Liver (tissue), 9 donors: ENCODE measurements around the gene SPOP. TPM values are rescaled to one million over a fixed set of nuclear protein-coding genes. Genes with fewer than 3 reads are reported as not detected.
A peak's percentile ranks its signal among the peaks of the same experiment; 100 is the strongest.
"Not testable (repeated sequence)": the region's sequence is repeated elsewhere in the genome, so short reads cannot be mapped to it uniquely, and the experiment has no call there.

Experiments used
- DNase-seq: peaks from one replicate; pipeline ENCODE4 v3.0.0-alpha.2; 2017; ENCODE audit warnings: low spot score
- H3K27ac ChIP-seq, 2 donors: one replicate each; pipeline ENCODE4 v1.7.0; 2013; ENCODE audit warnings: inconsistent platforms in 2 of 2, low read length in 2 of 2, control low read depth in 1 of 2, low read depth in 1 of 2, mild to moderate bottlenecking in 1 of 2
- H3K27me3 ChIP-seq, 4 donors: one replicate each; pipeline versions ENCODE4 v1.6.1 to v1.7.0; 2013; ENCODE audit warnings: low read length in 3 of 4, inconsistent platforms in 1 of 4, mild to moderate bottlenecking in 1 of 4, moderate library complexity in 1 of 4; ENCODE audit not compliant: control insufficient read depth in 4 of 4, insufficient read depth in 4 of 4
- H3K36me3 ChIP-seq, 4 donors: one replicate each; pipeline versions ENCODE4 v1.6.1 to v1.7.0; 2013; ENCODE audit warnings: low read length in 3 of 4, mild to moderate bottlenecking in 3 of 4, low read depth in 1 of 4, moderate library complexity in 1 of 4; ENCODE audit not compliant: control insufficient read depth in 4 of 4, insufficient read depth in 3 of 4
- H3K4me1 ChIP-seq, 4 donors: one replicate each; pipeline versions ENCODE4 v1.6.1 to v1.7.0; 2013; ENCODE audit warnings: low read length in 3 of 4, mild to moderate bottlenecking in 3 of 4, moderate library complexity in 1 of 4; ENCODE audit not compliant: control insufficient read depth in 4 of 4, insufficient read depth in 4 of 4
- H3K4me3 ChIP-seq, 3 donors: one replicate each; pipeline versions ENCODE4 v1.6.1 to v1.7.0; 2013; ENCODE audit warnings: low read length in 3 of 3, control low read depth in 1 of 3, low read depth in 1 of 3, mild to moderate bottlenecking in 1 of 3
- H3K9ac ChIP-seq, 2 donors: one replicate each; pipeline ENCODE4 v1.7.0; 2013; ENCODE audit warnings: low read length in 2 of 2, mild to moderate bottlenecking in 2 of 2, moderate library complexity in 2 of 2, control low read depth in 1 of 2, low read depth in 1 of 2
- H3K9me3 ChIP-seq, 4 donors: one replicate each; pipeline versions ENCODE4 v1.6.1 to v1.7.0; 2013; ENCODE audit warnings: low read length in 3 of 4; ENCODE audit not compliant: control insufficient read depth in 4 of 4
- FOXA1 ChIP-seq: IDR thresholded peaks from 2 replicates; pipeline ENCODE4 v1.6.1; 2016; ENCODE audit warnings: antibody characterized with exemption
- HNF4A ChIP-seq, 2 donors: conservative IDR thresholded peaks; 2 replicates each; pipeline ENCODE4 v1.6.1; 2016; ENCODE audit warnings: antibody characterized with exemption in 2 of 2, mild to moderate bottlenecking in 2 of 2
- HNF4G ChIP-seq: IDR thresholded peaks from 2 replicates; pipeline ENCODE4 v1.6.1; 2016; ENCODE audit warnings: antibody characterized with exemption
- NR2F2 ChIP-seq: IDR thresholded peaks from 2 replicates; pipeline ENCODE4 v1.6.1; 2016; ENCODE audit warnings: antibody characterized with exemption
- RAD21 ChIP-seq, 2 donors: IDR thresholded peaks; 2 replicates each; pipeline ENCODE4 v1.6.1; 2016; ENCODE audit warnings: antibody characterized with exemption in 2 of 2, mild to moderate bottlenecking in 2 of 2
- RXRA ChIP-seq, 2 donors: IDR thresholded peaks; 2 replicates each; pipeline ENCODE4 v1.6.1; 2017 to 2018; ENCODE audit warnings: antibody characterized with exemption in 2 of 2, mild to moderate bottlenecking in 1 of 2
- SP1 ChIP-seq: IDR thresholded peaks from 2 replicates; pipeline ENCODE4 v1.6.1; 2018; ENCODE audit warnings: antibody characterized with exemption, mild to moderate bottlenecking
- TAF1 ChIP-seq: conservative IDR thresholded peaks from 2 replicates; pipeline ENCODE4 v1.6.1; 2016; ENCODE audit warnings: antibody characterized with exemption, mild to moderate bottlenecking
- YY1 ChIP-seq: IDR thresholded peaks from 2 replicates; pipeline ENCODE4 v1.6.1; 2016; ENCODE audit warnings: antibody characterized with exemption, mild to moderate bottlenecking
- WGBS: extraction: QIAGEN DNeasy Blood & Tissue Kit; methylation state at CpG from one replicate; pipeline ENCODE4 v1.1.7; 2013; 5-methylcytosine and 5-hydroxymethylcytosine counted together
- polyA plus RNA-seq, 2 donors: library from polyadenylated mRNA; stranded (reverse) in 1 of 2; unstranded in 1 of 2; fragments of 200-250 nt in 1 of 2; fragments of >200 nt in 1 of 2; fragmentation: Nextera tagmentation in 1 of 2; extraction: Ambion mirVana in 1 of 2; gene quantifications; one replicate each; pipeline versions ENCODE4 v1.2.1 to v1.2.3, GENCODE V29; 2013 to 2015
- total RNA-seq, 2 donors: library from RNA; depleted of rRNA; stranded (reverse); fragments of >200 nt; gene quantifications; one replicate each; pipeline ENCODE4 v1.2.3, GENCODE V29; 2014
- TF ChIP-seq, protein P1 (sequence below): fragments of 150-350 bp; IDR thresholded peaks from 2 replicates; pipeline ENCODE4 v1.5.1; 2017; ENCODE audit warnings: improper control_type of control experiment, low read depth, low read length; ENCODE audit not compliant: missing input control
- TF ChIP-seq, protein P2 (sequence below): IDR thresholded peaks from 2 replicates; pipeline ENCODE4 v1.6.1; 2016; ENCODE audit warnings: antibody characterized with exemption
- TF ChIP-seq, protein P3 (sequence below): IDR thresholded peaks from 2 replicates; pipeline ENCODE4 v1.6.1; 2016; ENCODE audit warnings: antibody characterized with exemption, mild to moderate bottlenecking
- donor health status: healthy.
- donor health status: healthy.
- donor health status: healthy.
- donor health status: healthy.
- donor health status: healthy.

SPOP gene
- total and polyA plus RNA-seq, 4 donors, result 21.6 to 50.8 (median 42.4) TPM

DNA sequence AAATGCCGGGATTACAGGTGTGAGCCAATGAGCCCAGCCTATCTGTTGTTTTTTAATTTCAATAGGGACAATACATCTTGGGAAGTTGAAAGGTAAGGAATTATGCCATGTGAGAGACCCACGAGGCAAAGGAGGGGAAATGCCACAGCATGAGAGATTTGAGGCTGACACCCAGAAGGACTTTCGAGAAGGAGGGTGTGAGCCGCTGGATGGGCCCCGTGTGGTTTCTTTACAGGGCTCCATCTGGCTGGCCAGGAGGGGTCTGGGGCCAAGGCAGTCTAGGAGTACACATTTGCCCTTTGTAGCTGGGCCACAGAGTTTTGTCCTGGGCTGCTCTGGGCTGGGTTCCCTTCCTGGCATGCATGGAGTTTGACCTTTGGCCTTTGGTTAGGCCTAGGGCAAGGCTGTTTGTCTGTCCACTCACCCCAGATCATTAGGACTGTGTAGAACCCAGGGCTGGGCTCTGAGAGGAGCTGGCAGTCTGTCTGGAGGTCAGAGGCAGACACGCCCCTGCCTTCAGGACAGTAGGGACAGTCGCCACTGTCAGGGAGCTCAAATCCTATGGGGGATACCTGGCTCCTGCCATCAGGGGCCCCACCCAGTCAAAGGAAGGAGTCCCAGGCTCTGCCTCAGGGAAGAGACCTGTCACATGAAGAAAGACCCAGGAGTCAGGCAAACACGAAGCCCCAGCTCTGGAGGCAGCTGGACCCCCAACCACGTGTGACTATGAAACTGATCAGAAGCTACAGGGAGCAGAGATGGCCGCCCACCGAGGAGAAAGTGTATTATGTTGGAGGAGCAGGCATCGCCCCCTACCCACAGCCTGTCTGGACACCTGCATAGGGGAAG is 126.5 kb downstream of the SPOP start:
- no peak overlapping the region for H3K9ac ChIP-seq
- no peaks in the 10 kb centered on the region for H3K36me3 ChIP-seq
- peak; percentile 33 for DNase-seq

DNA sequence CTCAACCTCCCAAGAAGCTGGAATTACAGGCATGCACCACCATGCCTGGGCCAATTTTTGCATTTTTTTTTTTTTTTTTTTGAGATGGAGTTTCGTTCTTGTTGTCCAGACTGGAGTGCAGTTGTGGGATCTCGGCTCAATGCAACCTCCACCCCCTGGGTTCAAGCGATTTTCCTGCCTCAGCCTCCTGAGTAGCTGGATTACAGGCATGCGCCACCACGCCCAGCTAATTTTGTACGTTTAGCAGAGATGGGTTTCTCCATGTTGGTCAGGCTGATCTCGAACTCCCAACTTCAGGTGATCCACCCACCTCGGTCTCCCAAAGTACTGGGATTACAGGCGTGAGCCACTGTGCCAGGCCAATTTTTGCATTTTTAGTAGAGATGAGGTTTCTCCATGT is 127.1 kb downstream of the SPOP start:
- not testable (repeated sequence) for H3K9ac ChIP-seq, H3K27ac ChIP-seq, H3K9me3 ChIP-seq, H3K27me3 ChIP-seq, H3K4me3 ChIP-seq, H3K36me3 ChIP-seq, DNase-seq
- 96% methylated on average over 9 of the region's 9 CpGs for WGBS
- H3K4me1 ChIP-seq, result peaks cover 2 to 30% (median 24%) of the 10 kb centered on the region in 4 donors

More for the DNA sequence above, 126.5 kb downstream of the SPOP start:
- Histone ChIP-seq H3K4me1 (peaks cover 5 to 34% (median 24%) of the 10 kb centered on the region in 4 donors), H3K27me3 (no peaks in the 10 kb centered on the region), H3K4me3 (no peak overlapping the region), H3K27ac (no peak overlapping the region), H3K9me3 (no peaks in the 10 kb centered on the region)
- TF ChIP-seq RXRA (IDR thresholded peaks at IDR 0.05), result peak; percentile 78 to 87
- TF ChIP-seq YY1, result no peak
- peak; percentile 62 for TF ChIP-seq HNF4G
- TF ChIP-seq NR2F2, result peak; percentile 72
- peak; percentile 89 to 94 for TF ChIP-seq HNF4A (conservative IDR thresholded peaks at IDR 0.05)
- peak; percentile 13 to 36 for TF ChIP-seq RAD21 (IDR thresholded peaks at IDR 0.05)
- peak; percentile 56 for TF ChIP-seq SP1
- TF ChIP-seq, protein P1, sequence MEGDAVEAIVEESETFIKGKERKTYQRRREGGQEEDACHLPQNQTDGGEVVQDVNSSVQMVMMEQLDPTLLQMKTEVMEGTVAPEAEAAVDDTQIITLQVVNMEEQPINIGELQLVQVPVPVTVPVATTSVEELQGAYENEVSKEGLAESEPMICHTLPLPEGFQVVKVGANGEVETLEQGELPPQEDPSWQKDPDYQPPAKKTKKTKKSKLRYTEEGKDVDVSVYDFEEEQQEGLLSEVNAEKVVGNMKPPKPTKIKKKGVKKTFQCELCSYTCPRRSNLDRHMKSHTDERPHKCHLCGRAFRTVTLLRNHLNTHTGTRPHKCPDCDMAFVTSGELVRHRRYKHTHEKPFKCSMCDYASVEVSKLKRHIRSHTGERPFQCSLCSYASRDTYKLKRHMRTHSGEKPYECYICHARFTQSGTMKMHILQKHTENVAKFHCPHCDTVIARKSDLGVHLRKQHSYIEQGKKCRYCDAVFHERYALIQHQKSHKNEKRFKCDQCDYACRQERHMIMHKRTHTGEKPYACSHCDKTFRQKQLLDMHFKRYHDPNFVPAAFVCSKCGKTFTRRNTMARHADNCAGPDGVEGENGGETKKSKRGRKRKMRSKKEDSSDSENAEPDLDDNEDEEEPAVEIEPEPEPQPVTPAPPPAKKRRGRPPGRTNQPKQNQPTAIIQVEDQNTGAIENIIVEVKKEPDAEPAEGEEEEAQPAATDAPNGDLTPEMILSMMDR, result no peak
- TF ChIP-seq, protein P2, sequence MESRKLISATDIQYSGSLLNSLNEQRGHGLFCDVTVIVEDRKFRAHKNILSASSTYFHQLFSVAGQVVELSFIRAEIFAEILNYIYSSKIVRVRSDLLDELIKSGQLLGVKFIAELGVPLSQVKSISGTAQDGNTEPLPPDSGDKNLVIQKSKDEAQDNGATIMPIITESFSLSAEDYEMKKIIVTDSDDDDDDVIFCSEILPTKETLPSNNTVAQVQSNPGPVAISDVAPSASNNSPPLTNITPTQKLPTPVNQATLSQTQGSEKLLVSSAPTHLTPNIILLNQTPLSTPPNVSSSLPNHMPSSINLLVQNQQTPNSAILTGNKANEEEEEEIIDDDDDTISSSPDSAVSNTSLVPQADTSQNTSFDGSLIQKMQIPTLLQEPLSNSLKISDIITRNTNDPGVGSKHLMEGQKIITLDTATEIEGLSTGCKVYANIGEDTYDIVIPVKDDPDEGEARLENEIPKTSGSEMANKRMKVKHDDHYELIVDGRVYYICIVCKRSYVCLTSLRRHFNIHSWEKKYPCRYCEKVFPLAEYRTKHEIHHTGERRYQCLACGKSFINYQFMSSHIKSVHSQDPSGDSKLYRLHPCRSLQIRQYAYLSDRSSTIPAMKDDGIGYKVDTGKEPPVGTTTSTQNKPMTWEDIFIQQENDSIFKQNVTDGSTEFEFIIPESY, result no peak
- 70% methylated on average over 12 of the region's 12 CpGs for WGBS

DNA sequence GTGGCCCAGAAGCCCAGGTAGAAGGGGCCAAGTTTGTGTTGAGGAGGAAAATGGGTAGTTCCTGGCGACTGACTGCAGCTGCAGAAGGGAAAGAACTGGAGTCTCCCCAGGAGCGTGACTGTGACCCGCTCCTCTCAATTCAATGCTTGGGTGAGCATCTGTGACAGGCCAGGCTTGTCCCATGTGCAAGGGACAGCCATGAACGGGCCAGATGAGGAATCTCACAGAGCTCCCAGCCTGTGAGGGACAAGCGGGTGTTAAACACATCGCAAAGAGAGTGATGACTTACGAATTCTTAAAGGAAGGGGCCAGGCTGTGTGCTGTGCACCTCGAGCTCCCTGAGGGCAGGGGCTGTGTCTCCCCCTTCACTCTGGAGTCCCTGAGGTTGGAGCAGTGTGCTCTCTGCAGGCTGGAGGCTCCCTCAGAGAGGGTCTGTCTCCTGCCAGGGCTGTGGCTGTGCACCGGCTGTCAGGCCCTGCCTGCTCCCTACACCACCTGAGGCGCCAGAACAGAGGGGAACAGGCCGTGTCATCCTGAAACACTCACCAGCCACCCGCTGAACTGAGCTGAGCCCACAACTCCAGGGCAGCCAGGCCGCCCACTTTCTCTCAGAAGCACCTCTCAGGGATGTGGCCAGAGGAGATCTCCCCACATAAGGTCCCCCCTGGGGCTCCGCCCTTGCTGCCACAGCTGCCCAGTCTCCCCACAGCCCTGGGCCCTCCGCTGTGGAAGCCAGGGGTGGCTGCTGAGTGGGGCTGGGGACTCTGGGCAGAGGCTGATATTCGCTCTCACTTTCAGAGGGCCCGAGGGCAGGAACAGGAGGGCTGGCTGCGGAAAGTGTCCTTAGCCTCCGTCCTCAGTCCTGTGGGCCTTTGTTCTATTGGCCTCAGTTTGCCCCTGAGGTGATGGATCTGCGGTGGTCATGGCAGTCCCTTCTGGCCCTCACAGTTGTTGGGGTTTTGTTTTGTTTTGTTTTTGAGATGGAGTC is 127.9 kb downstream of the SPOP start:
- no peaks in the 10 kb centered on the region for H3K27me3 ChIP-seq
- WGBS, result 95% methylated on average over 20 of the region's 20 CpGs
- H3K4me3 ChIP-seq, result no peak overlapping the region
- no peaks in the 10 kb centered on the region for H3K36me3 ChIP-seq
- no peak overlapping the region for H3K27ac ChIP-seq
- no peak for DNase-seq
- H3K4me1 ChIP-seq, result peaks cover 2 to 30% (median 24%) of the 10 kb centered on the region in 4 donors
- no peak overlapping the region for H3K9ac ChIP-seq
- no peaks in the 10 kb centered on the region for H3K9me3 ChIP-seq
- TF ChIP-seq, protein P1, result no peak
- TF ChIP-seq TAF1 (no peak), FOXA1 (no peak)
- TF ChIP-seq, protein P3, sequence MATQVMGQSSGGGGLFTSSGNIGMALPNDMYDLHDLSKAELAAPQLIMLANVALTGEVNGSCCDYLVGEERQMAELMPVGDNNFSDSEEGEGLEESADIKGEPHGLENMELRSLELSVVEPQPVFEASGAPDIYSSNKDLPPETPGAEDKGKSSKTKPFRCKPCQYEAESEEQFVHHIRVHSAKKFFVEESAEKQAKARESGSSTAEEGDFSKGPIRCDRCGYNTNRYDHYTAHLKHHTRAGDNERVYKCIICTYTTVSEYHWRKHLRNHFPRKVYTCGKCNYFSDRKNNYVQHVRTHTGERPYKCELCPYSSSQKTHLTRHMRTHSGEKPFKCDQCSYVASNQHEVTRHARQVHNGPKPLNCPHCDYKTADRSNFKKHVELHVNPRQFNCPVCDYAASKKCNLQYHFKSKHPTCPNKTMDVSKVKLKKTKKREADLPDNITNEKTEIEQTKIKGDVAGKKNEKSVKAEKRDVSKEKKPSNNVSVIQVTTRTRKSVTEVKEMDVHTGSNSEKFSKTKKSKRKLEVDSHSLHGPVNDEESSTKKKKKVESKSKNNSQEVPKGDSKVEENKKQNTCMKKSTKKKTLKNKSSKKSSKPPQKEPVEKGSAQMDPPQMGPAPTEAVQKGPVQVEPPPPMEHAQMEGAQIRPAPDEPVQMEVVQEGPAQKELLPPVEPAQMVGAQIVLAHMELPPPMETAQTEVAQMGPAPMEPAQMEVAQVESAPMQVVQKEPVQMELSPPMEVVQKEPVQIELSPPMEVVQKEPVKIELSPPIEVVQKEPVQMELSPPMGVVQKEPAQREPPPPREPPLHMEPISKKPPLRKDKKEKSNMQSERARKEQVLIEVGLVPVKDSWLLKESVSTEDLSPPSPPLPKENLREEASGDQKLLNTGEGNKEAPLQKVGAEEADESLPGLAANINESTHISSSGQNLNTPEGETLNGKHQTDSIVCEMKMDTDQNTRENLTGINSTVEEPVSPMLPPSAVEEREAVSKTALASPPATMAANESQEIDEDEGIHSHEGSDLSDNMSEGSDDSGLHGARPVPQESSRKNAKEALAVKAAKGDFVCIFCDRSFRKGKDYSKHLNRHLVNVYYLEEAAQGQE, result no peak
- TF ChIP-seq, protein P2, result no peak
